Osteocyte (in vitro differentiated cells): ENCODE measurements around the gene C21orf58. TPM values are rescaled to one million over a fixed set of nuclear protein-coding genes. Genes with fewer than 3 reads are reported as not detected.

ENCODE experiments used
- DNase-seq: peaks from one replicate; pipeline ENCODE4 v3.0.0; 2021; ENCODE audit warnings: mixed read lengths; ENCODE audit not compliant: unreplicated experiment; ENCODE audit errors: extremely low spot score
- H3K27ac Mint-ChIP-seq: one replicate; pipeline ENCODE4 v1.8.0; 2021; ENCODE audit warnings: mild to moderate bottlenecking, mixed read lengths; ENCODE audit not compliant: unreplicated experiment
- H3K27me3 Mint-ChIP-seq: one replicate; pipeline ENCODE4 v1.8.0; 2021; ENCODE audit warnings: mixed read lengths; ENCODE audit not compliant: unreplicated experiment
- H3K36me3 Mint-ChIP-seq: one replicate; pipeline ENCODE4 v1.8.0; 2021; ENCODE audit warnings: mixed read lengths; ENCODE audit not compliant: unreplicated experiment
- H3K4me1 Mint-ChIP-seq: one replicate; pipeline ENCODE4 v1.8.0; 2021; ENCODE audit warnings: mixed read lengths; ENCODE audit not compliant: unreplicated experiment
- H3K4me3 Mint-ChIP-seq: one replicate; pipeline ENCODE4 v1.8.0; 2021; ENCODE audit warnings: mild to moderate bottlenecking, moderate library complexity, mixed read lengths; ENCODE audit not compliant: unreplicated experiment
- H3K9me3 Mint-ChIP-seq: one replicate; pipeline ENCODE4 v1.8.0; 2021; ENCODE audit warnings: mixed read lengths; ENCODE audit not compliant: unreplicated experiment
- total RNA-seq: library from RNA; stranded (reverse); gene quantifications from 2 replicates; pipeline ENCODE4 v1.2.1, GENCODE V29; 2021
- TF ChIP-seq, protein P1 (sequence below): fragments of 200-600 bp; sonication (generic); IDR thresholded peaks from 2 replicates; pipeline ENCODE4 v1.5.0; 2021; ENCODE audit warnings: antibody characterized with exemption, mild to moderate bottlenecking, moderate library complexity

The C21orf58 gene
- total RNA-seq, 1 donor from 2014 or later = 9.1 TPM

DNA sequence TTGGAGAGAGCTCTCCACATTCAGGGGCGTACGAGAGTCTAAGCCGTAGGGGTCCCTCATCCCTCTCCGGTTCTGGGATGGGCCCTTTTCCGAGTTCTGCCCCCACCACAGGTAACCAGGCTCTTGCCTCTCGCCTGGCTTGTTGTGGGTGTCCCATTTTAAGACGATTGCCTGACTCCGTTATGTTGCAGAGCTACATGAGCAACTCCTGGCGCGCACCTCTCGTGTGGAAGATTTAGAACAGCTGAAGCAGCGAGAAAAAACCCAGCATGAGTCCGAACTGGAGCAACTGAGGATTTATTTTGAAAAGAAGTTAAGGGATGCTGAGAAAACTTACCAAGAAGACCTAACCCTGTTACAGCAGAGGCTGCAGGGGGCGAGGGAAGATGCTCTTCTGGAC lies 29.2 kb upstream of the C21orf58 start:
- no peaks in the 10 kb centered on the region for H3K9me3 Mint-ChIP-seq
- no peak overlapping the region for H3K4me3 Mint-ChIP-seq
- H3K4me1 Mint-ChIP-seq = no peaks in the 10 kb centered on the region
- H3K27me3 Mint-ChIP-seq = no peaks in the 10 kb centered on the region
- peaks cover 34% of the 10 kb centered on the region for H3K36me3 Mint-ChIP-seq
- TF ChIP-seq, protein P1, sequence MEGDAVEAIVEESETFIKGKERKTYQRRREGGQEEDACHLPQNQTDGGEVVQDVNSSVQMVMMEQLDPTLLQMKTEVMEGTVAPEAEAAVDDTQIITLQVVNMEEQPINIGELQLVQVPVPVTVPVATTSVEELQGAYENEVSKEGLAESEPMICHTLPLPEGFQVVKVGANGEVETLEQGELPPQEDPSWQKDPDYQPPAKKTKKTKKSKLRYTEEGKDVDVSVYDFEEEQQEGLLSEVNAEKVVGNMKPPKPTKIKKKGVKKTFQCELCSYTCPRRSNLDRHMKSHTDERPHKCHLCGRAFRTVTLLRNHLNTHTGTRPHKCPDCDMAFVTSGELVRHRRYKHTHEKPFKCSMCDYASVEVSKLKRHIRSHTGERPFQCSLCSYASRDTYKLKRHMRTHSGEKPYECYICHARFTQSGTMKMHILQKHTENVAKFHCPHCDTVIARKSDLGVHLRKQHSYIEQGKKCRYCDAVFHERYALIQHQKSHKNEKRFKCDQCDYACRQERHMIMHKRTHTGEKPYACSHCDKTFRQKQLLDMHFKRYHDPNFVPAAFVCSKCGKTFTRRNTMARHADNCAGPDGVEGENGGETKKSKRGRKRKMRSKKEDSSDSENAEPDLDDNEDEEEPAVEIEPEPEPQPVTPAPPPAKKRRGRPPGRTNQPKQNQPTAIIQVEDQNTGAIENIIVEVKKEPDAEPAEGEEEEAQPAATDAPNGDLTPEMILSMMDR = no peak
- DNase-seq = no peak
- no peak overlapping the region for H3K27ac Mint-ChIP-seq

DNA sequence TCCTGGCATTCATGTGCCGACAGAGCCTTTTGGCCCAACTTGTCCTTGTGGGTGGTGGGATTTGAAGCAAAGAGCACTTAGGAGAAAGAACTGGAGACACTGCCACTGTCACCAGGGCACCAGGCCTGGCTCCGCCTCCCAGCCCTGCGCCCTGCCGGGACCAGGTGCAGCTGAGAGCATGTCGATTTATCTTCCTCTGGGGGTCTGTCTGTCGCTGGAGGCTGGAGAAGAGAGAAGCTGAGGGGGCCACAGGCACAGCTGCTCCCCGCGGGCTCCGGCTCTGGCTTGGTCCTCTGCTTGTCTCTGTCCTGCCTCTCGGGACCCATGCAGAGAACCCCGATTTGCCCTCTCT lies 28.5 kb upstream of the C21orf58 start:
- DNase-seq = no peak
- Mint-ChIP-seq H3K27me3 (no peaks in the 10 kb centered on the region), H3K4me1 (no peaks in the 10 kb centered on the region), H3K9me3 (no peaks in the 10 kb centered on the region), H3K4me3 (no peak overlapping the region), H3K36me3 (peaks cover 30% of the 10 kb centered on the region), H3K27ac (no peak overlapping the region)
- TF ChIP-seq, protein P1 = no peak

DNA sequence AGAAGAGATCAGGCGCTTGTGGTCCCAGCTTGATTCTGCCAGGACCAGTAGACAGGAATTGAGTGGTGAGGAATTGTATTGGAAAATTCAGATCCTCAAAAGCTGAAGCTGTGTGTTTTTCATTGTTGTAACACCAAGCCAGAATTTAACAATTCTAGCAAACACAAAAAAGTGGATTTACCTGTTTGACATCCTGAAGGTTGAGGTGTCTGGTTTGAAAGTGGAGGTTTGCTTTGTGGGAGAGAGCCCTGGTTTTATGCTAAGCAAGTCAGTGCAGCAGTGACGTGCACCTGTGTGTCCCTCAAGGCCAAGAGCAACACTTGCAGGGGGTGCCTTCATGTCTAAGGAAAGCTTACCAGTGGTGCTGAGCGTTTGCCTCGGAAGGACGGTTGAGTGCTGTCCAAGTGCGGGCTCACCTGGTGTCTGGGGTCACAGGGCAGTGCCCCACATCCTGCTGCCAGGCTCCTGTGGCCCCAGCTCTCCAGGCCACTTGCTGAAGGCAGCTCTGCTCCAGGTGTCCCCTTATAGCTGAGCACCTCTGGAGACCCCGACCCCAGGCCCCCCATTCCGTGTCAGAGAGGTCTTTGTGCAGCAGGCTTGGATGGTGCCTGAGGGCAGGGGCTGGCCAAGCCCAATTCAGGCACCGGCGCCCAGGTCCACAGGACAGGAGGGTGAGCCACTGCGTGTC lies 27.9 kb upstream of the C21orf58 start:
- Mint-ChIP-seq H3K4me3 (no peak overlapping the region), H3K9me3 (no peaks in the 10 kb centered on the region), H3K4me1 (no peaks in the 10 kb centered on the region), H3K36me3 (peaks cover 27% of the 10 kb centered on the region), H3K27me3 (no peaks in the 10 kb centered on the region), H3K27ac (no peak overlapping the region)
- no peak for DNase-seq
- TF ChIP-seq, protein P1 = no peak

DNA sequence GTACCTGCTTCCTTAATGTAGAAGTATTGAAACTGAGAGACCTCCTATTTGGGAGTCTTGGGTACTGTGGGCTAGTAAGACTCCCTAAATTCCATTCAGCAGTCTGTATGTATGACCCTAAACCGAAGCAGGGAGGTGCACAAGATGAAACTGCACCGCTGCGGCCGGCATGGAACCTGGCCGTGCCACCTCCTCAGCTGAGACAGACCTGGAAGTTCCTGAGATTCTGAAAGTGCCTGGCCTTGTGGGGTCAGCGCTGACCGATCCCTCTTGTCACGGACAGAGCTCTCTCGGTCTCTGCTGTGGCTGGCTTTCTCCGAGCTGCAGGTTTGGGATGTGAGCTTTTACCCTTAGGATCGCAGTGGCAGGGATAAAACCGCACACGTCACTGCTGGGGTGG lies 27.3 kb upstream of the C21orf58 start:
- no peaks in the 10 kb centered on the region for H3K4me1 Mint-ChIP-seq
- no peaks in the 10 kb centered on the region for H3K9me3 Mint-ChIP-seq
- H3K27ac Mint-ChIP-seq = no peak overlapping the region
- TF ChIP-seq, protein P1 = no peak
- H3K36me3 Mint-ChIP-seq = peaks cover 32% of the 10 kb centered on the region
- H3K27me3 Mint-ChIP-seq = no peaks in the 10 kb centered on the region
- DNase-seq = no peak
- no peak overlapping the region for H3K4me3 Mint-ChIP-seq

DNA sequence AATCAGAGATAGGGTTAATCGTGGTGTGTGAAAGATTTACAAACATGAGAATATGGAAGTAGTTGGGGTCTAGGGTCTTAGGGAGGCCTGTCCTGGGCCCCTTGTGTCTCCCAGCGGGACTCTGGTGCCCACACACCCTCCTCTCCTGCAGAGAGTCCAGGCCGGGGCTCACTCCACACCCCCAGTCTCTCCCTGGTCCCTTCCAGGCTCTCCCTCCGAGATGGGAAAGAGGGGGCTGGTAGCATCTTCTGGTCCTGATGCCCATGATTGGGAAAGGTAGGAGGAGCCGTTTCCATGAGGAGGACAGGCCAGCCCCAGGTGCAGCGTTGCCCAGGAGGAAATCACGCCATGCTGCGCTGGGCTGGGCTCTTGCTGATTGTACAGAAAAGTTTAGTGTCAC lies 26.9 kb upstream of the C21orf58 start:
- TF ChIP-seq, protein P1 = no peak
- no peak overlapping the region for H3K27ac Mint-ChIP-seq
- peaks cover 34% of the 10 kb centered on the region for H3K36me3 Mint-ChIP-seq
- H3K4me3 Mint-ChIP-seq = no peak overlapping the region
- DNase-seq = no peak
- H3K27me3 Mint-ChIP-seq = no peaks in the 10 kb centered on the region
- H3K4me1 Mint-ChIP-seq = no peaks in the 10 kb centered on the region
- H3K9me3 Mint-ChIP-seq = no peaks in the 10 kb centered on the region
